ENCODE data around the gene PDE1A. TPM values are rescaled to one million over a fixed set of nuclear protein-coding genes. Genes with fewer than 3 reads are reported as not detected.
"Not testable (repeated sequence)": the region's sequence is repeated elsewhere in the genome, so short reads cannot be mapped to it uniquely, and the experiment has no call there.

The PDE1A gene
- total RNA-seq, 1 donor from 2014 or later: 51.0 TPM

- DNase-seq (ENCODE audit: low spot score in 2 of 2) (no peak), FAIRE-seq (no peak)
Measured at GRCh38 chr2:182412858-182413257, 14.0 kb downstream of the PDE1A start.

- FAIRE-seq (no peak), DNase-seq (ENCODE audit: low spot score in 2 of 2) (no peak)
Measured at GRCh38 chr2:182410120-182410519, 16.7 kb downstream of the PDE1A start.

GRCh38 chr2:182406221-182406620, 20.6 kb downstream of the PDE1A start:
- DNase-seq (ENCODE audit: low spot score in 2 of 2) (no peak), FAIRE-seq (no peak)

- no peak for FAIRE-seq
Measured at GRCh38 chr2:182404975-182405561, 21.8 kb downstream of the PDE1A start.

GRCh38 chr2:182404092-182404491, 22.7 kb downstream of the PDE1A start:
- DNase-seq (ENCODE audit: low spot score in 2 of 2): no peak
- FAIRE-seq: no peak

More at GRCh38 chr2:182404975-182405561, 21.8 kb downstream of the PDE1A start:
- no peak for DNase-seq (ENCODE audit: low spot score in 2 of 2)

GRCh38 chr2:182393270-182393760, 33.5 kb downstream of the PDE1A start:
- no peak for FAIRE-seq
- no peak for DNase-seq (ENCODE audit: low spot score in 2 of 2)

- FAIRE-seq (no peak), DNase-seq (ENCODE audit: low spot score in 2 of 2) (no peak)
Measured at GRCh38 chr2:182391443-182391842, 35.4 kb downstream of the PDE1A start.

- not testable (repeated sequence) for FAIRE-seq; DNase-seq (ENCODE audit: low spot score in 2 of 2)
Measured at GRCh38 chr2:182386267-182386880, 40.5 kb downstream of the PDE1A start.

- no peak for FAIRE-seq
Measured at GRCh38 chr2:182384860-182385259, 42.0 kb downstream of the PDE1A start.

GRCh38 chr2:182381225-182381624, 45.6 kb downstream of the PDE1A start:
- DNase-seq (ENCODE audit: low spot score in 2 of 2) (no peak), FAIRE-seq (no peak)

More at GRCh38 chr2:182384860-182385259, 42.0 kb downstream of the PDE1A start:
- DNase-seq (ENCODE audit: low spot score in 2 of 2): no peak

GRCh38 chr2:182379241-182379640, 47.6 kb downstream of the PDE1A start:
- no peak for FAIRE-seq

GRCh38 chr2:182378759-182379158, 48.1 kb downstream of the PDE1A start:
- FAIRE-seq (no peak), DNase-seq (ENCODE audit: low spot score in 2 of 2) (no peak)

More at GRCh38 chr2:182379241-182379640, 47.6 kb downstream of the PDE1A start:
- peak in 1 of 2 donors; percentile 9 for DNase-seq (ENCODE audit: low spot score in 2 of 2)

GRCh38 chr2:182377467-182377866, 49.4 kb downstream of the PDE1A start:
- FAIRE-seq (no peak), DNase-seq (ENCODE audit: low spot score in 2 of 2) (no peak)

GRCh38 chr2:182375862-182376261, 51.0 kb downstream of the PDE1A start:
- no peak for FAIRE-seq

GRCh38 chr2:182372661-182373060, 54.2 kb downstream of the PDE1A start:
- FAIRE-seq (no peak), DNase-seq (ENCODE audit: low spot score in 2 of 2) (no peak)

More at GRCh38 chr2:182375862-182376261, 51.0 kb downstream of the PDE1A start:
- DNase-seq (ENCODE audit: low spot score in 2 of 2): no peak

- no peak for DNase-seq (ENCODE audit: low spot score in 2 of 2)
Measured at GRCh38 chr2:182368996-182369395, 57.8 kb downstream of the PDE1A start.

GRCh38 chr2:182368446-182368845, 58.4 kb downstream of the PDE1A start:
- no peak for FAIRE-seq
- DNase-seq (ENCODE audit: low spot score in 2 of 2): no peak

More at GRCh38 chr2:182368996-182369395, 57.8 kb downstream of the PDE1A start:
- FAIRE-seq: no peak

GRCh38 chr2:182367401-182367800, 59.4 kb downstream of the PDE1A start:
- DNase-seq (ENCODE audit: low spot score in 2 of 2) (no peak), FAIRE-seq (no peak)

- FAIRE-seq (no peak), DNase-seq (ENCODE audit: low spot score in 2 of 2) (no peak)
Measured at GRCh38 chr2:182366628-182367027, 60.2 kb downstream of the PDE1A start.

- no peak for FAIRE-seq
Measured at GRCh38 chr2:182365855-182366254, 61.0 kb downstream of the PDE1A start.

GRCh38 chr2:182361477-182361876, 65.4 kb downstream of the PDE1A start:
- FAIRE-seq (no peak), DNase-seq (ENCODE audit: low spot score in 2 of 2) (no peak)

More at GRCh38 chr2:182365855-182366254, 61.0 kb downstream of the PDE1A start:
- no peak for DNase-seq (ENCODE audit: low spot score in 2 of 2)

Measured in frontal cortex (tissue), 4 donors.